Natural killer cell (primary cell): ENCODE measurements around the gene ZNF189. TPM values are rescaled to one million over a fixed set of nuclear protein-coding genes. Genes with fewer than 3 reads are reported as not detected.

ENCODE experiments used
- ATAC-seq, 3 donors: fragments of 150-1000 bp in 2 of 3; fragments of 200-7000 bp in 1 of 3; cut with Tn5 transposase; 1 replicate in 1 of 3; 2 replicates in 2 of 3; pipeline ENCODE4 v1.10.0; 2021; ENCODE audit warnings: mild to moderate bottlenecking in 2 of 3, moderate library complexity in 2 of 3
- DNase-seq, 2 donors: peaks; one replicate each; pipeline versions ENCODE4 v3.0.0 to v3.0.0-alpha.2; 2013 to 2021; ENCODE audit warnings: mixed read lengths in 1 of 2
- H3K27ac ChIP-seq: one replicate; pipeline ENCODE4 v1.5.1; 2013; ENCODE audit warnings: mild to moderate bottlenecking, low read length
- H3K27me3 ChIP-seq: one replicate; pipeline ENCODE4 v1.6.1; 2013; ENCODE audit warnings: low read length; ENCODE audit not compliant: control insufficient read depth, insufficient read depth
- H3K36me3 ChIP-seq: one replicate; pipeline ENCODE4 v1.6.1; 2013; ENCODE audit warnings: low read length; ENCODE audit not compliant: control insufficient read depth, insufficient read depth
- H3K4me1 ChIP-seq: one replicate; pipeline ENCODE4 v1.6.1; 2013; ENCODE audit warnings: low read length; ENCODE audit not compliant: control insufficient read depth, insufficient read depth
- H3K4me3 ChIP-seq: one replicate; pipeline ENCODE4 v1.5.1; 2013; ENCODE audit warnings: low read length
- H3K9me3 ChIP-seq: one replicate; pipeline ENCODE4 v1.6.1; 2013; ENCODE audit warnings: low read length; ENCODE audit not compliant: control insufficient read depth, insufficient read depth
- H3K27ac Mint-ChIP-seq, 2 donors: one replicate each; pipeline ENCODE4 v1.8.0; 2022; ENCODE audit warnings: mild to moderate bottlenecking in 2 of 2, mixed read lengths in 2 of 2, moderate library complexity in 1 of 2
- H3K27me3 Mint-ChIP-seq, 2 donors: one replicate each; pipeline ENCODE4 v1.8.0; 2022; ENCODE audit warnings: low read depth in 2 of 2, mixed read lengths in 2 of 2
- H3K36me3 Mint-ChIP-seq: one replicate; pipeline ENCODE4 v1.8.0; 2022; ENCODE audit warnings: mixed read lengths
- H3K4me1 Mint-ChIP-seq, 2 donors: one replicate each; pipeline ENCODE4 v1.8.0; 2022; ENCODE audit warnings: mixed read lengths in 2 of 2
- H3K4me3 Mint-ChIP-seq: one replicate; pipeline ENCODE4 v1.8.0; 2022; ENCODE audit warnings: mild to moderate bottlenecking, moderate library complexity, mixed read lengths
- H3K9me3 Mint-ChIP-seq, 2 donors: one replicate each; pipeline ENCODE4 v1.8.0; 2022; ENCODE audit warnings: mixed read lengths in 2 of 2
- CTCF ChIP-seq: fragments of 200-600 bp; IDR thresholded peaks from one replicate; pipeline ENCODE4 v1.8.0; 2022; ENCODE audit warnings: antibody characterized with exemption
- WGBS: methylation state at CpG from one replicate; pipeline ENCODE4 v1.1.7; 2013; ENCODE audit warnings: missing lambda C conversion rate; ENCODE audit not compliant: insufficient coverage; 5-methylcytosine and 5-hydroxymethylcytosine counted together
- intact Hi-C: fragments of 100-400 bp; cut with micrococcal nuclease; formaldehyde crosslinking; loops from one replicate; pipeline ENCODE4 v1.14.2; 2022
- total RNA-seq, 4 donors: library from RNA; stranded (reverse); fragments of 120-200 nt in 1 of 4; gene quantifications; one replicate each; pipeline versions ENCODE4 v1.2.3 to v1.2.4, GENCODE V29; 2013 to 2022

Gene ZNF189
- total RNA-seq, result 10 to 100 TPM in 1 of 3 donors, 1 to 10 TPM in 2; 6.7 to 11.3 (median 8.7) TPM
- total RNA-seq (2013), result 27.4 TPM

GRCh38 chr9:101398068-101398929, at the start of gene ZNF189, which contains the start of gene MRPL50:
Gene ZNF189 (plus strand): TSS chr9:101398851. CDS start chr9:101399157, 306 bp downstream.
Gene MRPL50 (minus strand): TSS chr9:101398618. CDS start chr9:101398592, 26 bp downstream.
- Mint-ChIP-seq H3K9me3 (no peaks in the 10 kb centered on the region), H3K4me3 (peak within 1 kb of the TSS; percentile 96), H3K4me1 (peaks cover 73 to 76% of the 10 kb centered on the region in 2 donors), H3K27me3 (no peaks in the 10 kb centered on the region), H3K36me3 (peaks cover 26% of the 10 kb centered on the region), H3K27ac (peak within 1 kb of the TSS; percentile 98 to 99)
- H3K4me3 ChIP-seq, result peak within 1 kb of the TSS; percentile 77
- intact Hi-C loops, result loop anchor here (1.0 kb wide), 1 partner anchor 135 kb away; the partner anchor contains the start of gene RNF20
- H3K4me1 ChIP-seq, result peaks cover 12% of the 10 kb centered on the region
- ATAC-seq, result peak; percentile 93 to 99 (median 95)
- no peak for TF ChIP-seq CTCF
- H3K27ac ChIP-seq, result peak within 1 kb of the TSS; percentile 93
- no peaks in the 10 kb centered on the region for H3K27me3 ChIP-seq
- no peaks in the 10 kb centered on the region for H3K9me3 ChIP-seq
- H3K36me3 ChIP-seq, result peaks cover 28% of the 10 kb centered on the region
- WGBS, result under 1% methylated on average over 44 of the region's 44 CpGs
- peak; percentile 93 to 98 for DNase-seq

- Mint-ChIP-seq H3K4me1 (no peaks in the 10 kb centered on the region), H3K4me3 (no peak overlapping the region), H3K9me3 (no peaks in the 10 kb centered on the region), H3K27me3 (peaks cover 5 to 7% of the 10 kb centered on the region in 2 donors), H3K27ac (no peak overlapping the region), H3K36me3 (no peaks in the 10 kb centered on the region)
- no peak overlapping the region for H3K4me3 ChIP-seq
- H3K4me1 ChIP-seq, result no peaks in the 10 kb centered on the region
- intact Hi-C loops, result no loop called here
- TF ChIP-seq CTCF, result no peak
- no peaks in the 10 kb centered on the region for H3K27me3 ChIP-seq
- no peaks in the 10 kb centered on the region for H3K9me3 ChIP-seq
- ATAC-seq (no peak), DNase-seq (no peak)
- H3K36me3 ChIP-seq, result no peaks in the 10 kb centered on the region
- WGBS, result 75% methylated on average over 1 of the region's 1 CpG
- H3K27ac ChIP-seq, result no peak overlapping the region
Observed at GRCh38 chr9:101350285-101350684, 48.4 kb upstream of the ZNF189 start.

- Histone ChIP-seq H3K9me3 (no peaks in the 10 kb centered on the region), H3K4me1 (no peaks in the 10 kb centered on the region), H3K27ac (no peak overlapping the region), H3K4me3 (no peak overlapping the region), H3K27me3 (no peaks in the 10 kb centered on the region), H3K36me3 (no peaks in the 10 kb centered on the region)
- intact Hi-C loops, result no loop called here
- no peaks in the 10 kb centered on the region for H3K4me1 Mint-ChIP-seq
- no peak for ATAC-seq
- TF ChIP-seq CTCF, result no peak
- WGBS, result 87% methylated on average over 6 of the region's 6 CpGs
- H3K4me3 Mint-ChIP-seq, result no peak overlapping the region
- H3K27me3 Mint-ChIP-seq, result peaks cover 0 to 5% of the 10 kb centered on the region in 2 donors
- DNase-seq, result no peak
- no peaks in the 10 kb centered on the region for H3K36me3 Mint-ChIP-seq
- no peak overlapping the region for H3K27ac Mint-ChIP-seq
- no peaks in the 10 kb centered on the region for H3K9me3 Mint-ChIP-seq
Observed at GRCh38 chr9:101352892-101353463, 45.7 kb upstream of the ZNF189 start.
